Body of pancreas (tissue), 4 donors: Measurements from ENCODE around the gene ILDR1. TPM values are rescaled to one million over a fixed set of nuclear protein-coding genes. Genes with fewer than 3 reads are reported as not detected.
A peak's percentile ranks its signal among the peaks of the same experiment; 100 is the strongest.

ENCODE experiments used
- ATAC-seq: fragments of 150-250 bp; one replicate; pipeline ENCODE4 v1.9.1; 2016
- DNase-seq, 4 donors: peaks; one replicate each; pipeline ENCODE4 v3.0.0-alpha.2; 2019
- H3K27ac ChIP-seq, 4 donors: fragments of 200-600 bp; sonication (generic); 1 replicate in 3 of 4; 2 replicates in 1 of 4; pipeline versions ENCODE4 v1.5.1 to v1.6.1; 2016 to 2019; ENCODE audit warnings: mild to moderate bottlenecking in 1 of 4, mixed read lengths in 1 of 4, moderate library complexity in 1 of 4
- H3K27me3 ChIP-seq, 2 donors: fragments of 200-600 bp; sonication (generic); one replicate each; pipeline ENCODE4 v1.6.0; 2016; ENCODE audit warnings: mild to moderate bottlenecking in 1 of 2
- H3K36me3 ChIP-seq, 2 donors: fragments of 200-600 bp; sonication (generic); replicated peaks in 1 of 2; 2 replicates each; pipeline ENCODE4 v1.5.1; 2016; ENCODE audit warnings: low read depth in 2 of 2; ENCODE audit not compliant: insufficient read depth in 1 of 2
- H3K4me1 ChIP-seq: fragments of 200-600 bp; sonication (generic); one replicate; pipeline ENCODE4 v1.6.0; 2016
- H3K4me3 ChIP-seq, 2 donors: fragments of 200-600 bp; sonication (generic); 1 replicate in 1 of 2; 2 replicates in 1 of 2; pipeline ENCODE4 v1.5.1; 2016 to 2019
- H3K9me3 ChIP-seq, 3 donors: fragments of 200-600 bp; sonication (generic); 1 replicate in 2 of 3; 2 replicates in 1 of 3; pipeline ENCODE4 v1.5.1; 2016
- CTCF ChIP-seq, 7 experiments: fragments of 450-650 bp in 4 of 7; fragments of 200-600 bp in 3 of 7; sonication (generic) in 3 of 7; IDR thresholded peaks; one replicate each; pipeline ENCODE4 v1.5.1; 2016 to 2019; ENCODE audit warnings: antibody characterized with exemption in 7 of 7
- POLR2A ChIP-seq, 3 donors: fragments of 450-650 bp; IDR thresholded peaks; one replicate each; pipeline ENCODE4 v1.6.1; 2016; ENCODE audit warnings: antibody characterized with exemption in 3 of 3, mild to moderate bottlenecking in 2 of 3
- WGBS, 2 donors: methylation state at CpG; one replicate each; pipeline ENCODE4 v1.1.5; 2017; 5-methylcytosine and 5-hydroxymethylcytosine counted together
- intact Hi-C: fragments of 100-400 bp; cut with DNase I; formaldehyde crosslinking; loops from one replicate; pipeline ENCODE4 v1.15.1; 2023
- total RNA-seq, 2 donors: library from RNA; depleted of rRNA; stranded (reverse); fragments of >200 nt; gene quantifications; one replicate each; pipeline ENCODE4 v1.1.0, GENCODE V29; 2016

ILDR1 gene
- total RNA-seq, 2 donors from 2014 or later, result 2.9 to 4.6 TPM

- 73 to 82% methylated on average over 3 of the region's 3 CpGs for WGBS, 2 donors
- no peak overlapping the region for H3K4me3 ChIP-seq
- H3K27ac ChIP-seq, result peak overlapping the region in 1 of 4 donors; percentile 53
- no peaks in the 10 kb centered on the region for H3K36me3 ChIP-seq
- H3K4me1 ChIP-seq, result peaks cover 7% of the 10 kb centered on the region
- no peaks in the 10 kb centered on the region for H3K27me3 ChIP-seq
- DNase-seq, result no peak
- H3K9me3 ChIP-seq, result no peaks in the 10 kb centered on the region
- intact Hi-C loops, result loop anchor here (10.0 kb wide), 1 partner anchor 110 kb away; no protein-coding TSS in a partner anchor
- TF ChIP-seq CTCF (IDR thresholded peaks at IDR 0.05) (no peak), POLR2A (IDR thresholded peaks at IDR 0.05) (no peak)
- no peak for ATAC-seq
Observed at GRCh38 chr3:121994551-121994950, 27.5 kb downstream of the ILDR1 start.

- no peak overlapping the region for H3K27ac ChIP-seq
Observed at GRCh38 chr3:121992601-121993560, 29.2 kb downstream of the ILDR1 start.

GRCh38 chr3:121989943-121990342, 32.1 kb downstream of the ILDR1 start:
- no peak overlapping the region for H3K4me3 ChIP-seq
- ATAC-seq (peak; percentile 45), DNase-seq (peak in 3 of 4 donors; percentile 24 to 55 (median 39))
- TF ChIP-seq CTCF (IDR thresholded peaks at IDR 0.05) (peak in 6 of 7 experiments; percentile 15 to 56 (median 50)), POLR2A (IDR thresholded peaks at IDR 0.05) (no peak)
- H3K27me3 ChIP-seq, result no peaks in the 10 kb centered on the region
- no peaks in the 10 kb centered on the region for H3K36me3 ChIP-seq
- H3K9me3 ChIP-seq, result no peaks in the 10 kb centered on the region
- H3K4me1 ChIP-seq, result peaks cover 7% of the 10 kb centered on the region
- no peak overlapping the region for H3K27ac ChIP-seq
- intact Hi-C loops, result loop anchor here (10.0 kb wide), 1 partner anchor 105 kb away; no protein-coding TSS in a partner anchor

More at GRCh38 chr3:121992601-121993560, 29.2 kb downstream of the ILDR1 start:
- no peaks in the 10 kb centered on the region for H3K27me3 ChIP-seq
- no peaks in the 10 kb centered on the region for H3K36me3 ChIP-seq
- ATAC-seq (no peak), DNase-seq (no peak)
- intact Hi-C loops, result loop anchor here (10.0 kb wide), 1 partner anchor 108 kb away; no protein-coding TSS in a partner anchor
- no peak overlapping the region for H3K4me3 ChIP-seq
- TF ChIP-seq POLR2A (IDR thresholded peaks at IDR 0.05) (no peak), CTCF (IDR thresholded peaks at IDR 0.05) (no peak)
- WGBS, 2 donors, result 92 to 93% methylated on average over 17 to 31 of the region's 31 CpGs
- no peaks in the 10 kb centered on the region for H3K9me3 ChIP-seq
- peaks cover 7% of the 10 kb centered on the region for H3K4me1 ChIP-seq

- DNase-seq (no peak), ATAC-seq (no peak)
- H3K4me3 ChIP-seq, result no peak overlapping the region
- H3K27me3 ChIP-seq, result no peaks in the 10 kb centered on the region
- TF ChIP-seq POLR2A (IDR thresholded peaks at IDR 0.05) (no peak), CTCF (IDR thresholded peaks at IDR 0.05) (no peak)
- no peak overlapping the region for H3K27ac ChIP-seq
- no peaks in the 10 kb centered on the region for H3K9me3 ChIP-seq
- H3K36me3 ChIP-seq, result no peaks in the 10 kb centered on the region
- 85 to 91% methylated on average over 2 of the region's 2 CpGs for WGBS, 2 donors
- peaks cover 7% of the 10 kb centered on the region for H3K4me1 ChIP-seq
- intact Hi-C loops, result no loop called here
Observed at GRCh38 chr3:121988146-121988545, 33.9 kb downstream of the ILDR1 start.
